Liver (tissue), 9 donors: ENCODE results near the gene LRRC55. TPM values are rescaled to one million over a fixed set of nuclear protein-coding genes. Genes with fewer than 3 reads are reported as not detected.

Experiments
- DNase-seq: peaks from one replicate; pipeline ENCODE4 v3.0.0-alpha.2; 2017; ENCODE audit warnings: low spot score
- H3K27ac ChIP-seq, 2 donors: one replicate each; pipeline ENCODE4 v1.7.0; 2013; ENCODE audit warnings: inconsistent platforms in 2 of 2, low read length in 2 of 2, control low read depth in 1 of 2, low read depth in 1 of 2, mild to moderate bottlenecking in 1 of 2
- H3K27me3 ChIP-seq, 4 donors: one replicate each; pipeline versions ENCODE4 v1.6.1 to v1.7.0; 2013; ENCODE audit warnings: low read length in 3 of 4, inconsistent platforms in 1 of 4, mild to moderate bottlenecking in 1 of 4, moderate library complexity in 1 of 4; ENCODE audit not compliant: control insufficient read depth in 4 of 4, insufficient read depth in 4 of 4
- H3K36me3 ChIP-seq, 4 donors: one replicate each; pipeline versions ENCODE4 v1.6.1 to v1.7.0; 2013; ENCODE audit warnings: low read length in 3 of 4, mild to moderate bottlenecking in 3 of 4, low read depth in 1 of 4, moderate library complexity in 1 of 4; ENCODE audit not compliant: control insufficient read depth in 4 of 4, insufficient read depth in 3 of 4
- H3K4me1 ChIP-seq, 4 donors: one replicate each; pipeline versions ENCODE4 v1.6.1 to v1.7.0; 2013; ENCODE audit warnings: low read length in 3 of 4, mild to moderate bottlenecking in 3 of 4, moderate library complexity in 1 of 4; ENCODE audit not compliant: control insufficient read depth in 4 of 4, insufficient read depth in 4 of 4
- H3K4me3 ChIP-seq, 3 donors: one replicate each; pipeline versions ENCODE4 v1.6.1 to v1.7.0; 2013; ENCODE audit warnings: low read length in 3 of 3, control low read depth in 1 of 3, low read depth in 1 of 3, mild to moderate bottlenecking in 1 of 3
- H3K9ac ChIP-seq, 2 donors: one replicate each; pipeline ENCODE4 v1.7.0; 2013; ENCODE audit warnings: low read length in 2 of 2, mild to moderate bottlenecking in 2 of 2, moderate library complexity in 2 of 2, control low read depth in 1 of 2, low read depth in 1 of 2
- H3K9me3 ChIP-seq, 4 donors: one replicate each; pipeline versions ENCODE4 v1.6.1 to v1.7.0; 2013; ENCODE audit warnings: low read length in 3 of 4; ENCODE audit not compliant: control insufficient read depth in 4 of 4
- ATF3 ChIP-seq: IDR thresholded peaks from 2 replicates; pipeline ENCODE4 v1.6.1; 2016; ENCODE audit warnings: antibody characterized with exemption
- CTCF ChIP-seq: fragments of 150-350 bp; IDR thresholded peaks from 2 replicates; pipeline ENCODE4 v1.5.1; 2017; ENCODE audit warnings: improper control_type of control experiment, low read depth, low read length; ENCODE audit not compliant: missing input control
- EGR1 ChIP-seq, 2 donors: IDR thresholded peaks; 2 replicates each; pipeline ENCODE4 v1.6.1; 2016 to 2018; ENCODE audit warnings: antibody characterized with exemption in 2 of 2, low read depth in 2 of 2
- FOXA2 ChIP-seq: IDR thresholded peaks from 2 replicates; pipeline ENCODE4 v1.6.1; 2016; ENCODE audit warnings: antibody characterized with exemption
- HNF4A ChIP-seq, 2 donors: conservative IDR thresholded peaks; 2 replicates each; pipeline ENCODE4 v1.6.1; 2016; ENCODE audit warnings: antibody characterized with exemption in 2 of 2, mild to moderate bottlenecking in 2 of 2
- HNF4G ChIP-seq: IDR thresholded peaks from 2 replicates; pipeline ENCODE4 v1.6.1; 2016; ENCODE audit warnings: antibody characterized with exemption
- MAX ChIP-seq: IDR thresholded peaks from 2 replicates; pipeline ENCODE4 v1.6.1; 2016; ENCODE audit warnings: antibody characterized with exemption
- NR2F2 ChIP-seq: IDR thresholded peaks from 2 replicates; pipeline ENCODE4 v1.6.1; 2016; ENCODE audit warnings: antibody characterized with exemption
- RAD21 ChIP-seq, 2 donors: IDR thresholded peaks; 2 replicates each; pipeline ENCODE4 v1.6.1; 2016; ENCODE audit warnings: antibody characterized with exemption in 2 of 2, mild to moderate bottlenecking in 2 of 2
- RXRA ChIP-seq, 2 donors: IDR thresholded peaks; 2 replicates each; pipeline ENCODE4 v1.6.1; 2017 to 2018; ENCODE audit warnings: antibody characterized with exemption in 2 of 2, mild to moderate bottlenecking in 1 of 2
- SP1 ChIP-seq: IDR thresholded peaks from 2 replicates; pipeline ENCODE4 v1.6.1; 2018; ENCODE audit warnings: antibody characterized with exemption, mild to moderate bottlenecking
- TAF1 ChIP-seq: conservative IDR thresholded peaks from 2 replicates; pipeline ENCODE4 v1.6.1; 2016; ENCODE audit warnings: antibody characterized with exemption, mild to moderate bottlenecking
- YY1 ChIP-seq: IDR thresholded peaks from 2 replicates; pipeline ENCODE4 v1.6.1; 2016; ENCODE audit warnings: antibody characterized with exemption, mild to moderate bottlenecking
- ZBTB33 ChIP-seq: IDR thresholded peaks from 2 replicates; pipeline ENCODE4 v1.6.1; 2016; ENCODE audit warnings: antibody characterized with exemption
- WGBS: extraction: QIAGEN DNeasy Blood & Tissue Kit; methylation state at CpG from one replicate; pipeline ENCODE4 v1.1.7; 2013; 5-methylcytosine and 5-hydroxymethylcytosine counted together
- polyA plus RNA-seq, 2 donors: library from polyadenylated mRNA; stranded (reverse) in 1 of 2; unstranded in 1 of 2; fragments of 200-250 nt in 1 of 2; fragments of >200 nt in 1 of 2; fragmentation: Nextera tagmentation in 1 of 2; extraction: Ambion mirVana in 1 of 2; gene quantifications; one replicate each; pipeline versions ENCODE4 v1.2.1 to v1.2.3, GENCODE V29; 2013 to 2015
- total RNA-seq, 2 donors: library from RNA; depleted of rRNA; stranded (reverse); fragments of >200 nt; gene quantifications; one replicate each; pipeline ENCODE4 v1.2.3, GENCODE V29; 2014
- donor health status: healthy.
- donor health status: healthy.
- donor health status: healthy.
- donor health status: healthy.
- donor health status: healthy.

LRRC55 gene
- total and polyA plus RNA-seq, 4 donors, result under 0.01 to 1.5 (median 0.72) TPM

- TF ChIP-seq ZBTB33 (no peak), SP1 (no peak), NR2F2 (peak; percentile 55)
- H3K4me1 ChIP-seq, result peaks cover 0 to 2% (median 0%) of the 10 kb centered on the region in 4 donors
- no peak for DNase-seq
- peaks cover 0 to 1% (median 0%) of the 10 kb centered on the region in 4 donors for H3K36me3 ChIP-seq
- H3K9ac ChIP-seq, result no peak overlapping the region
- H3K27ac ChIP-seq, result no peak overlapping the region
- H3K27me3 ChIP-seq, result no peaks in the 10 kb centered on the region
- no peak overlapping the region for H3K4me3 ChIP-seq
- H3K9me3 ChIP-seq, result no peaks in the 10 kb centered on the region
- WGBS, result 74% methylated on average over 6 of the region's 6 CpGs
Measured at GRCh38 chr11:57207168-57207567, 25.4 kb downstream of the LRRC55 start.

GRCh38 chr11:57210781-57211180, 29.0 kb downstream of the LRRC55 start:
- H3K27me3 ChIP-seq, result no peaks in the 10 kb centered on the region
- no peak overlapping the region for H3K9ac ChIP-seq
- DNase-seq, result no peak

GRCh38 chr11:57213342-57214097, 31.8 kb downstream of the LRRC55 start:
- DNase-seq, result no peak
- H3K27ac ChIP-seq, result no peak overlapping the region
- no peaks in the 10 kb centered on the region for H3K27me3 ChIP-seq
- TF ChIP-seq ATF3 (no peak), SP1 (no peak), HNF4A (conservative IDR thresholded peaks at IDR 0.05) (no peak), RXRA (IDR thresholded peaks at IDR 0.05) (no peak), YY1 (no peak)
- no peak overlapping the region for H3K4me3 ChIP-seq
- no peaks in the 10 kb centered on the region for H3K9me3 ChIP-seq
- WGBS, result 37% methylated on average over 9 of the region's 9 CpGs
- no peaks in the 10 kb centered on the region for H3K36me3 ChIP-seq
- no peak overlapping the region for H3K9ac ChIP-seq
- peaks cover 0 to 2% (median 0%) of the 10 kb centered on the region in 4 donors for H3K4me1 ChIP-seq

More at GRCh38 chr11:57210781-57211180, 29.0 kb downstream of the LRRC55 start:
- Histone ChIP-seq H3K9me3 (no peaks in the 10 kb centered on the region), H3K27ac (no peak overlapping the region), H3K4me1 (peaks cover 0 to 2% (median 0%) of the 10 kb centered on the region in 4 donors), H3K4me3 (no peak overlapping the region), H3K36me3 (no peaks in the 10 kb centered on the region)
- TF ChIP-seq NR2F2, result peak; percentile 100
- no peak for TF ChIP-seq MAX
- 32% methylated on average over 7 of the region's 7 CpGs for WGBS

GRCh38 chr11:57214098-57214417, 32.3 kb downstream of the LRRC55 start:
- TF ChIP-seq NR2F2, result no peak
- no peak for TF ChIP-seq EGR1 (IDR thresholded peaks at IDR 0.05; ENCODE audit: low read depth in 2 of 2)
- TF ChIP-seq TAF1, result no peak
- no peak for TF ChIP-seq CTCF
- TF ChIP-seq HNF4G, result no peak
- TF ChIP-seq SP1, result no peak
- TF ChIP-seq RAD21 (IDR thresholded peaks at IDR 0.05), result no peak
- no peak for TF ChIP-seq RXRA (IDR thresholded peaks at IDR 0.05)
- TF ChIP-seq YY1, result no peak
- TF ChIP-seq HNF4A (conservative IDR thresholded peaks at IDR 0.05), result no peak
- no peak for TF ChIP-seq ATF3
- TF ChIP-seq FOXA2, result no peak
- no peak for DNase-seq
- H3K4me3 ChIP-seq, result no peak overlapping the region
- H3K9me3 ChIP-seq, result no peaks in the 10 kb centered on the region
- no peaks in the 10 kb centered on the region for H3K36me3 ChIP-seq
- peaks cover 0 to 2% (median under 1%) of the 10 kb centered on the region in 4 donors for H3K4me1 ChIP-seq
- WGBS, result 58% methylated on average over 2 of the region's 2 CpGs
- no peak overlapping the region for H3K9ac ChIP-seq
- H3K27me3 ChIP-seq, result no peaks in the 10 kb centered on the region
- no peak overlapping the region for H3K27ac ChIP-seq
